Lower leg skin (tissue), 3 donors: ENCODE data around the gene HOXB9.

Source experiments
- POLR2A ChIP-seq, 2 donors: fragments of 450-650 bp; IDR thresholded peaks; one replicate each; pipeline ENCODE4 v1.6.1; 2016 to 2017; ENCODE audit warnings: antibody characterized with exemption in 2 of 2, mild to moderate bottlenecking in 1 of 2, moderate library complexity in 1 of 2
- TF ChIP-seq, protein P1 (sequence below), 3 donors: fragments of 450-650 bp; IDR thresholded peaks; one replicate each; pipeline ENCODE4 v1.5.1; 2016; ENCODE audit warnings: antibody characterized with exemption in 3 of 3, mild to moderate bottlenecking in 3 of 3, moderate library complexity in 2 of 3

GRCh38 chr17:48623583-48623982, 2.6 kb downstream of the HOXB9 start:
- TF ChIP-seq, protein P1, sequence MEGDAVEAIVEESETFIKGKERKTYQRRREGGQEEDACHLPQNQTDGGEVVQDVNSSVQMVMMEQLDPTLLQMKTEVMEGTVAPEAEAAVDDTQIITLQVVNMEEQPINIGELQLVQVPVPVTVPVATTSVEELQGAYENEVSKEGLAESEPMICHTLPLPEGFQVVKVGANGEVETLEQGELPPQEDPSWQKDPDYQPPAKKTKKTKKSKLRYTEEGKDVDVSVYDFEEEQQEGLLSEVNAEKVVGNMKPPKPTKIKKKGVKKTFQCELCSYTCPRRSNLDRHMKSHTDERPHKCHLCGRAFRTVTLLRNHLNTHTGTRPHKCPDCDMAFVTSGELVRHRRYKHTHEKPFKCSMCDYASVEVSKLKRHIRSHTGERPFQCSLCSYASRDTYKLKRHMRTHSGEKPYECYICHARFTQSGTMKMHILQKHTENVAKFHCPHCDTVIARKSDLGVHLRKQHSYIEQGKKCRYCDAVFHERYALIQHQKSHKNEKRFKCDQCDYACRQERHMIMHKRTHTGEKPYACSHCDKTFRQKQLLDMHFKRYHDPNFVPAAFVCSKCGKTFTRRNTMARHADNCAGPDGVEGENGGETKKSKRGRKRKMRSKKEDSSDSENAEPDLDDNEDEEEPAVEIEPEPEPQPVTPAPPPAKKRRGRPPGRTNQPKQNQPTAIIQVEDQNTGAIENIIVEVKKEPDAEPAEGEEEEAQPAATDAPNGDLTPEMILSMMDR (IDR thresholded peaks at IDR 0.05), result no peak
- no peak for TF ChIP-seq POLR2A (IDR thresholded peaks at IDR 0.05)
